Heart left ventricle (tissue), 16 donors: ENCODE measurements around the gene RALGPS1. TPM values are rescaled to one million over a fixed set of nuclear protein-coding genes. Genes with fewer than 3 reads are reported as not detected.

Experiments used
- ATAC-seq, 4 donors: fragments of 200-7000 bp; cut with Tn5 transposase; one replicate each; pipeline ENCODE4 v1.9.1; 2020 to 2022; ENCODE audit warnings: moderate library complexity in 4 of 4, mild to moderate bottlenecking in 3 of 4, moderate number of reproducible peaks in 1 of 4
- DNase-seq, 5 donors: peaks; one replicate each; pipeline ENCODE4 v3.0.0-alpha.2; 2020
- H3K27ac ChIP-seq, 12 donors: fragments of 200-600 bp; sonication (generic) in 4 of 12; one replicate each; pipeline versions ENCODE4 v1.5.0 to v1.8.0; 2016 to 2022; ENCODE audit warnings: mild to moderate bottlenecking in 2 of 12
- H3K27me3 ChIP-seq, 9 donors: fragments of 200-600 bp; sonication (generic) in 2 of 9; one replicate each; pipeline versions ENCODE4 v1.5.1 to v1.8.0; 2016 to 2022; ENCODE audit warnings: mild to moderate bottlenecking in 3 of 9
- H3K36me3 ChIP-seq, 9 donors: fragments of 200-600 bp; sonication (generic) in 2 of 9; one replicate each; pipeline versions ENCODE4 v1.5.0 to v1.8.0; 2018 to 2022; ENCODE audit warnings: mild to moderate bottlenecking in 2 of 9
- H3K4me1 ChIP-seq, 12 donors: fragments of 200-600 bp; sonication (generic) in 4 of 12; one replicate each; pipeline versions ENCODE4 v1.5.0 to v1.8.0; 2016 to 2022; ENCODE audit warnings: mild to moderate bottlenecking in 3 of 12
- H3K4me3 ChIP-seq, 12 donors: fragments of 200-600 bp; sonication (generic) in 4 of 12; one replicate each; pipeline versions ENCODE4 v1.5.0 to v1.8.0; 2017 to 2022; ENCODE audit warnings: mild to moderate bottlenecking in 9 of 12, moderate library complexity in 4 of 12
- H3K9me3 ChIP-seq, 12 donors: fragments of 200-600 bp; sonication (generic) in 4 of 12; one replicate each; pipeline versions ENCODE4 v1.5.0 to v1.8.0; 2016 to 2022; ENCODE audit warnings: mild to moderate bottlenecking in 1 of 12
- POLR2A ChIP-seq, 2 donors: fragments of 450-650 bp; IDR thresholded peaks; one replicate each; pipeline ENCODE4 v1.6.1; 2017; ENCODE audit warnings: antibody characterized with exemption in 2 of 2, mild to moderate bottlenecking in 2 of 2, moderate library complexity in 2 of 2
- WGBS, 4 donors: extraction: QIAGEN DNeasy Blood & Tissue Kit in 2 of 4; methylation state at CpG; one replicate each; pipeline versions ENCODE4 v1.1.5 to v1.1.7; 2013 to 2018; 5-methylcytosine and 5-hydroxymethylcytosine counted together
- intact Hi-C, 10 donors: fragments of 100-400 bp; cut with DNase I; formaldehyde crosslinking; loops; one replicate each; pipeline versions ENCODE4 v1.11.1 to v1.14.2; 2022
- polyA plus RNA-seq, 2 donors: library from polyadenylated mRNA; stranded (reverse); fragments of 200-250 nt; gene quantifications; one replicate each; pipeline ENCODE4 v1.2.3, GENCODE V29; 2013
- total RNA-seq, 9 donors: library from RNA; depleted of rRNA in 2 of 9; stranded (reverse); fragments of >200 nt in 2 of 9; fragmentation: NEBNext Ultra II Directional in 3 of 9; extraction: Animal tissue kit (Norgen Biotek cat#: 25700) in 3 of 9; gene quantifications; one replicate each; pipeline versions ENCODE4 v1.1.0 to v1.2.4, GENCODE V29; 2016 to 2023
- TF ChIP-seq, protein P1 (sequence below), 12 donors: fragments of 200-600 bp; sonication (generic) in 4 of 12; IDR thresholded peaks; one replicate each; pipeline versions ENCODE4 v1.5.0 to v1.8.0; 2018 to 2022; ENCODE audit warnings: antibody characterized with exemption in 12 of 12, mild to moderate bottlenecking in 5 of 12
- donor health status: ischemic (EF 13 %, LVEDD 7.1; RV severe dilation, severe dysfunction).
- donor health status: healthy with polysubstance abuse.
- donor health status: DM: no; HTN: yes; CAD: no.
- donor health status: DM: no; HTN: no; CAD: no.
- donor health status: ischemic (EF 25% LVEDD 6.9; RV normal size, moderate dysfunction).
- donor health status: ischemic (EF 25% LVEDD 5.7; RV mildly dilated, moderate dysfunction).
- donor health status: healthy.
- donor health status: DM: yes; HTN: yes; CAD: no.
- donor health status: ischemic (EF 35%, LVEDD 5.7; RV mildly dilated, moderate dysfunction).
- donor health status: nonischemic (EF 11% LVEDD 7.7; RV severe dilation, severe dysfunction).
- donor health status: DM: yes; HTN: yes; CAD: no.
- donor health status: PGD.
- donor health status: ischemic (EF 29% LVEDD 5.4; RV normal size, mild dysfunction).
- donor health status: nonischemic (EF 23%, LVEDD 6.1; RV moderate dilation, normal function).

RALGPS1 gene
- total and polyA plus RNA-seq, 11 donors, result 8.0 to 21.8 (median 14.4) TPM

DNA sequence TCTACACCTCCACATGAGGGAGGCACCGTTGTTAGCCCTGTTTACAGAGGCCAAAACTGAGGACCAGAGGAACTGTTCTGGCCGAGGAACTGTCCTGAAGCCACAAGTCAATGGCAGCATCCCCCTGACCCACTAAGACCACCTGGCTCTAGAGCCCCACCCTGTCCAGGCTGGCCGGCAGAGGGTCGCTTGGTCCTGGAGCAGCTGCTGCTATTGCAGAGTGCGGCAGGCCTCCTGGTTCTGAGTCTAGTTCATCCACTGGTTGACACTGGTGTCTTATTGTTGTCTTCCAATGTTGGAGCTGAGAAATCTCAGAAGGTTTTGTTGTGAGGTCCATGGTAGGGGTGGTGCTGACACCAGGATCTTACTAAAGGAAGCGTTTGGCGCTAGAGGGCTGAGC, 234.4 kb downstream of the RALGPS1 start:
- Histone ChIP-seq H3K4me1 (peaks cover 0 to 30% (median 6%) of the 10 kb centered on the region in 12 donors), H3K36me3 (no peaks in the 10 kb centered on the region), H3K4me3 (no peak overlapping the region), H3K27me3 (no peaks in the 10 kb centered on the region), H3K9me3 (no peaks in the 10 kb centered on the region), H3K27ac (no peak overlapping the region)
- TF ChIP-seq, protein P1, sequence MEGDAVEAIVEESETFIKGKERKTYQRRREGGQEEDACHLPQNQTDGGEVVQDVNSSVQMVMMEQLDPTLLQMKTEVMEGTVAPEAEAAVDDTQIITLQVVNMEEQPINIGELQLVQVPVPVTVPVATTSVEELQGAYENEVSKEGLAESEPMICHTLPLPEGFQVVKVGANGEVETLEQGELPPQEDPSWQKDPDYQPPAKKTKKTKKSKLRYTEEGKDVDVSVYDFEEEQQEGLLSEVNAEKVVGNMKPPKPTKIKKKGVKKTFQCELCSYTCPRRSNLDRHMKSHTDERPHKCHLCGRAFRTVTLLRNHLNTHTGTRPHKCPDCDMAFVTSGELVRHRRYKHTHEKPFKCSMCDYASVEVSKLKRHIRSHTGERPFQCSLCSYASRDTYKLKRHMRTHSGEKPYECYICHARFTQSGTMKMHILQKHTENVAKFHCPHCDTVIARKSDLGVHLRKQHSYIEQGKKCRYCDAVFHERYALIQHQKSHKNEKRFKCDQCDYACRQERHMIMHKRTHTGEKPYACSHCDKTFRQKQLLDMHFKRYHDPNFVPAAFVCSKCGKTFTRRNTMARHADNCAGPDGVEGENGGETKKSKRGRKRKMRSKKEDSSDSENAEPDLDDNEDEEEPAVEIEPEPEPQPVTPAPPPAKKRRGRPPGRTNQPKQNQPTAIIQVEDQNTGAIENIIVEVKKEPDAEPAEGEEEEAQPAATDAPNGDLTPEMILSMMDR (IDR thresholded peaks at IDR 0.05), result no peak
- no peak for TF ChIP-seq POLR2A (IDR thresholded peaks at IDR 0.05)
- intact Hi-C loops, result no loop called here
- 93 to 99% (median 97%) methylated on average over 7 of the region's 7 CpGs for WGBS, 4 donors
- peak in 1 of 5 donors; percentile 3 for DNase-seq
- no peak for ATAC-seq

DNA sequence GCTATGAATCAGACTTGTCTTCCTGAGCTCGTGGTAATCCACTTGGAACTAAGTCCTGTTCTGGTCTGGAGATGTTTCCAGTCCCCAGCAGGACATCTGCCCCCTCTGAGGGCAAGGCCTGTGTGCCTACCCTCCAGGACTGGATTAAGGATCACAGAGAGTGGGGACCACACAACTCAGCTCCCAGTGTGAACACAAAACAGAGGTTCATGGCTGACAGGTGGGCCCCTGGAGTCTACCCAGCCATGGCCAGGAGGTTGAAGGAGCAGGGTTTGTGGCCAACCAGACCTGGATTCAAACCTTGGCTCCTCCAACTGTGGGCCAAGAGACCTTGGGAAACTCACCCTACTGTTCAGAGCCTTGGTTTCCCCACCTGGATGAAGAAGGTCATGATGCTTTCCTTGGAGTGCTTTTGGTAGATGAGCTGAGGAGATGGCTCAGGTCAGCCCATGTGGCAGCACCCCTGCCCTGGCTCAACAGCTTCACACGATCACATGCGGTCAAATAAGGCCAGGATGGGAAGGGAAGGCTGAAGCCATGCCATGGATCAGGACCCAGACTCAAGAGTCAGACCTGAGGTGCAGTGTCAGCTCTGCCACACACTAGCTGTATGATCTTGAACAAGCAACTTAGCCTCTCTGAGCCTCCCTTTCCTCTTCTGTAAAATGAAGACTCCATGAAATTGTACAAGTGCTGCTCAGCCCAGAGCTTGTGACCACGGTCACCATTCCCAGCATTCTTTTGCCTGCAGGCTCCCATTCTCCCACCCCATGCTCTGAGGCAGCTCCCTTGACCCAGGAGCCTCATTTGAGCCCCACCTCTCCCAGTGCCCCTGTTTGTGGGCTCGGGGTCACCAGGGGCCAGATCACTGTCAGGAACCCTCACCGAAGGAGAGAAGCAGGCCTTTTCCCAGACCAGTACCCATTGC, 235.1 kb downstream of the RALGPS1 start:
- H3K36me3 ChIP-seq, result no peaks in the 10 kb centered on the region
- no peak overlapping the region for H3K4me3 ChIP-seq
- 94 to 97% (median 95%) methylated on average over 6 of the region's 6 CpGs for WGBS, 4 donors
- DNase-seq (peak in 1 of 5 donors; percentile 12), ATAC-seq (no peak)
- no peaks in the 10 kb centered on the region for H3K9me3 ChIP-seq
- TF ChIP-seq, protein P1 (IDR thresholded peaks at IDR 0.05), result no peak
- no peak for TF ChIP-seq POLR2A (IDR thresholded peaks at IDR 0.05)
- H3K27me3 ChIP-seq, result no peaks in the 10 kb centered on the region
- H3K4me1 ChIP-seq, result peaks cover 0 to 35% (median 12%) of the 10 kb centered on the region in 12 donors
- H3K27ac ChIP-seq, result no peak overlapping the region
- intact Hi-C loops, result no loop called here

DNA sequence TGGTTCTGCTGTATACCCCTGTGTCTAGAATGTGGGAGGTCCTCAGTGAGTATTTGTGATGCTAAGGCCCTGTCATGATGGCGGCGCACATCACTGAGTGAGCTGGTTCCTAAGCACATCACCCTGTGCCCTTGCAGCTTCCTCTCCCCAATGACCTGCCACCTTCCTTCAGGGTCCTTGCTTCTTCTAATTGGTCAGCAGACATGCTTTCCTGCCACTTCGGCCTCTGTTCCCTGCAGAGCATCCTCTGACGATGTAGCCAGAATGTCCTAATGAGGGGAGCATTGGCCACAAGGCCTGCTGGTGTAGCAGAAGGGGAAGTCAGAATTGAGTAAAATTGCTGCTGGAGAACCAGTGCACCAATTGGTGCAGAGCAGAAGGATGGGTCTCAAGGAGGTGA, 238.9 kb downstream of the RALGPS1 start:
- no peak overlapping the region for H3K27ac ChIP-seq
- H3K9me3 ChIP-seq, result no peaks in the 10 kb centered on the region
- DNase-seq (peak in 2 of 5 donors; percentile 5 to 12), ATAC-seq (no peak)
- intact Hi-C loops, result no loop called here
- peaks cover 0 to 23% (median 17%) of the 10 kb centered on the region in 12 donors for H3K4me1 ChIP-seq
- no peaks in the 10 kb centered on the region for H3K27me3 ChIP-seq
- no peak overlapping the region for H3K4me3 ChIP-seq
- no peak for TF ChIP-seq POLR2A (IDR thresholded peaks at IDR 0.05)
- TF ChIP-seq, protein P1 (IDR thresholded peaks at IDR 0.05), result no peak
- no peaks in the 10 kb centered on the region for H3K36me3 ChIP-seq
- 85 to 97% (median 95%) methylated on average over 4 of the region's 4 CpGs for WGBS, 4 donors

DNA sequence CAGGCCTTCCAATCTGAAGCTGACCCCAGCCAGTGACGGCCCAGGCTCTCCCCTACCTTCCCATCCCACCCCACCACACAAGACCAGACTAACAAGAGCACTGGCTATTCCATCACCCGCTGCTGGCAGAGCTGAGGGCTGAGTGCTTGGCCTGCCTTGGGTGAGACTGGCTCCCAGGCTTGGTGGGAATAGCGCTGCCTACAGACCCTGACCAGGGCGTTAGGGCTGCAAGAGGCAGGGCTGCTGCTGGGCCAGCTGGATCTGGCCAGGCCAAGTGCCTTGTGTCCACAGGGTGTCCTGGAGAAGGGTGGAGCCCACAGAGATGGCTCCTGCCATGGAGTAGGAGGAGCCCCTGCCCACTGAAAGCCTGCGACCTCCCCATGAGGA, 239.4 kb downstream of the RALGPS1 start:
- intact Hi-C loops, result no loop called here
- TF ChIP-seq, protein P1 (IDR thresholded peaks at IDR 0.05), result no peak
- no peak for TF ChIP-seq POLR2A (IDR thresholded peaks at IDR 0.05)
- H3K27ac ChIP-seq, result peak overlapping the region in 10 of 12 donors; percentile 24 to 81 (median 70)
- WGBS, 4 donors, result 90 to 98% (median 92%) methylated on average over 5 of the region's 5 CpGs
- peak in 1 of 5 donors; percentile 6 for DNase-seq
- no peaks in the 10 kb centered on the region for H3K36me3 ChIP-seq
- H3K4me3 ChIP-seq, result peak overlapping the region in 2 of 12 donors; percentile 15 to 25
- H3K27me3 ChIP-seq, result no peaks in the 10 kb centered on the region
- peaks cover 0 to 27% (median 17%) of the 10 kb centered on the region in 12 donors for H3K4me1 ChIP-seq
- no peaks in the 10 kb centered on the region for H3K9me3 ChIP-seq
- ATAC-seq, result peak in 3 of 4 donors; percentile 6 to 22 (median 9)
